HG02943 (cell line): Measurements from ENCODE around the gene KCNV2.

Experiments used
- ATAC-seq: cut with Tn5 transposase; IDR thresholded peaks from one replicate; pipeline ENCODE4 v1.9.1; 2021; ENCODE audit warnings: mild to moderate bottlenecking, low read depth, moderate library complexity; ENCODE audit not compliant: unreplicated experiment

Gene KCNV2

DNA sequence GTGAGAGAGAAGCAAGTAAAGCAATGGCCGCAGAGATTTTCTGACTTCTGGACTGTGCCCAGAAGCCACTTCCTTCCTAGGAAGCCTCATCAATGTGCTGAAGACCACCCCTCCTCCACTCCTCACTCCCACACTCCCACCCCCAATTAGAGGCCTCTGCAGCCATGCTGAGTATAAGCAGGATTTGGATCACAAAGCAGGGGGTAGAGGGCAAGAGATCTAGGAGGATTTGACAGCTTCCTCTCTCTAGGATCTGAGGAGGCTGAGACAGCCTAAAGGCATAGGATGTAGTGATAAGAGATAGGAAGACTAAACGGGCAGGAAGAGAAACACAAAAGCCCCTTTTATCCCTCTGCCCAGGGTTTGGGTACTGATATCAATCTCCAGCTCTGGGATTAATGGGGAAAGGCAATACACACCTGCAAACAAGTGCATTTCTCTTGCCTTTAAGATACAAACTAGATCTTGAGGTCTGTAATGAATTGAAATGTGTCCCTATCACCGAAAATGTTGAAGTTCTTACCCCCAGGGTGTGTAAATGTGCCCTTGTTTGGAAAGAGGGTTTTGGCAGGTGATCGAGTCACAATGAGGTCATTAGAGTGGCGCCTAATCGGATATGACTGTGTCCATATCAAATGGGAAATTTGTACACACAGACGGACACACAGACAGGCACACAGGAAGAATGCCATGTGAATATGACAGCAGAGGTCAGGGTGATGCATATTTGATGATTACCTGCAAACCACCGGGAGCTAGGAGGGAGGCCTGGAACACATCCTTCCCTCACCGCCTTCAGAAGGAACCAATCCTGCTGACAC is 28.5 kb downstream of the KCNV2 start:
- no peak for ATAC-seq

DNA sequence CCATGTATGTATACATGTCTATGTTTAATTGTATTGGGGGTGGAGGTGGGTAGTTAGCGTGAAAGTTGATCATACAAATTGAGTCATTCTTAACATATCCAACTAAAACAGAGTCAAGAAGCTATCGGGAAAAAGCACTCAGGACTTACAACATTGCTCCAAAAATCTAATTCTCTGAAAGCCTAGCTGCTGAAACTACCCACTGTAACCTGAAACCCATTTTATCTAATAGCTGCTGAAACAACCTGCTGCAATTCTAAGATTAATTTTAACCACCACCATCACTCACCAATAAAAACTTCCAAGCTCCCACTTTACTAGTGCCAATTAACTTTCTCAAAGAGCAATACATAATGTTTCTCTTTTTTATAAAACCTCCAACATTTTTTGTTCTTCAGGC is 32.2 kb downstream of the KCNV2 start:
- ATAC-seq: no peak

DNA sequence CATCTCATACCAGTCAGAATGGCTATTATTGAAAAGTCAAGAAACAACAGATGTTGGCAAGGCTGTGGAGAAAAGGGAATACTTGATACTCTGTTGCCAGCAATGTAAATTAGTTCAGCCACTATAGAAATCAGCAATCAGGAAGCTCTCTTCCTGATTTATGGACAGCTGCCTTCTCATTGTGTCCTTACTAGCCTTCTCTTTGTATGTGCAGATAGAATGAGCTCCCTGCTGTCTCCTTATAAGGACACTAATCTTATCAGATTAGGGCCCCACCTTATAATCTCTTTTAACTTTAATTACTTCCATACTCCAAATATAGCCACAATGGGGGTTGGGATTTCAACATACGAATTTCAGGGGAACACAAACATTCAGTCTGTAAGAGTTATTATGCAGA is 38.0 kb downstream of the KCNV2 start:
- ATAC-seq: no peak

DNA sequence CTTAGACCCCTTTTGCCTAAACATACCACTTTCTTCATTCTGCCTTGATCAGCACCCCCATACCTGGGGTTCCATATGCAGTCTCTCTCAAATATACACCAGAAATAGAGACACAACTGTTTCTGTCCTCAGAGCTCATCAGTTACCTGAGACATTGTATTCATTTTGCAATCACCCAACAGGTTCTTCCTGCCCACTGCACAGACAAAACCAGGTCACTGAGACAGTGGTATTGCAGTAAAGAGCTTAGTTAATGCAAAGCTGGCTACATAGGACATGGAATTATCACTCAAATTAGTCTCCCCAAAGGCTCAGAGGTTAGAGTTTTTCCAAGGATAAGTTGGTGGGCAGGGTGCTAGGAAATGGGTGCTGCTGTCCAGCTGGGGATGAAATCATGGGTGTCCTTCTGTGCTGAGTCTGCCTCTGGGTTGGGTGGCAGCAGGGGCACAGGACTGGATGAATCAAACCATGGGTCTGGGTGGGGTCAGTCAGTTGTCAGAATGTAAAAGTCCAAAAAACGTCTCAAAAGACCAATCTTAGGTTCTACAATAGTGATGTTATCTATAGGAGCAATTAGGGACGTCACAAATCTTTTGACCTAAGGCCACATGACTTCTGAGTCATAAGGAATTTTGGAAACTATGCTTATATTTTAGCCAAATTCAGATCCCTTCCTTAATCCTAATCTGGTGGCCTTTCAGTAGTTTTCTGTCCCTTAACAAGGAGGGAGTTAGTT is 41.0 kb downstream of the KCNV2 start:
- ATAC-seq: no peak

DNA sequence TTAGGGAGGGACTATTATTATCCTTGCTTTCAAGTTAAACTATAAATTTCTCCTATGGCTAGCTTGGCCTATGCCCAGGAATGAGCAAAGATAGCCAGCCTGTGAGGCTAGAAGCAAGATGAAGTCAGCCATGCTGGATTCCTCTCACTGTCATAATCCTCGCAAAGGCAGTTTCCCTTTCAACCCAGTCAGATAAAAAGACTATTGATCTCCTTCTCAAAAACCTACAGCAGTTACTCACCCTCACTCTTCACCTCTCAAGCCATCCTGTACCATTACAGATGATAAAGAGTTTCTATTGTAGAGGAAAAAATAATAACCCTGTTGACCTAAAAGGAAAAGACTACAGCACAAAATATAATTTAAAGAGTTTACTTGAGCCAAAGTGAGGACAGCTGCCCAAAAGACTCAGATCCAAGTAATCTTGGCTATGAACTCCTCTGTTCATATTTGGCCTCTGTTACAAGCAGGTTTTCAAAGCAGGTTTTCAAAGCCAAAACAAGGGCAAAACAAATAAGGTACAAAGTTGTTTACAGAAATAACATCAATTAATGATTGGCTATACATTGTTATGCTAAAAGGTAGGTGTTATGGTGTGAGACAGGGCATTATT is 41.7 kb downstream of the KCNV2 start:
- no peak for ATAC-seq

DNA sequence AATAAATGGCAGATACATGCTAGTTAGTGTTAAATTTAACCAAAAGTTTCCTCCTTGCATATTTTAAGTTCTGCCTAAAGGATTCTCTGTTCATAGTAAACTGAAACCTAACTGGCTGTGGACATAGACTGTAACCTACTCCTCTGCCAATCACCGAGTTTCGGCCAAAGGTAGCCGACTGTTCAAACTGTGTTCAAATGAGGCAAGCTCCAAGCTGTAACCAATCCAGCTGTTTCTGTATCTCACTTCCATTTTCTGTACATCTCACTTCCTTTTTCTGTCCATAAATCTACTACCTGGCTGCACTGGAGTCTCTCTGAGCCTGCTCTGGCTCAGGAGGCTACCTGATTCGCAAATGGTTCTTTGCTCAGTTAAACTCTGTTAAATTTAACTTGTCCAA is 44.1 kb downstream of the KCNV2 start:
- peak; percentile 74 for ATAC-seq

DNA sequence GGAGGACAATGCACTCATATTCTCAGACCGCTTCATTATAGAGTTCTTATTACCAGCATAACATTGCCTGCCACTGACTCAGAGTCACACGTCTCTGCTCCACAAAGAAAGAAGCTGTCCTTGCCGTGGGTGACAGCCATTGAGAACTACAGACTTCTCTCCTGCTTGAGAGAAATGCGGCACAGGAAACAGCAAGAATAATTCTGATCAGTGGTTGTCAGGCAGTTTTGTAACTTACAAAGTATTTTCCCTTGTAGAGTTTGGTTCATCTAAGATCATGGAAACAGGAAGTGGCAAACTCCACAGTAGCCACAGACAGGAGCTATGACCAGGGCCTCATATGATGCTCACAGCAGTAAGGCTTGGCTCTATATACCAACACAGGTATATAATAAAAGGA is 47.0 kb downstream of the KCNV2 start:
- ATAC-seq: no peak

DNA sequence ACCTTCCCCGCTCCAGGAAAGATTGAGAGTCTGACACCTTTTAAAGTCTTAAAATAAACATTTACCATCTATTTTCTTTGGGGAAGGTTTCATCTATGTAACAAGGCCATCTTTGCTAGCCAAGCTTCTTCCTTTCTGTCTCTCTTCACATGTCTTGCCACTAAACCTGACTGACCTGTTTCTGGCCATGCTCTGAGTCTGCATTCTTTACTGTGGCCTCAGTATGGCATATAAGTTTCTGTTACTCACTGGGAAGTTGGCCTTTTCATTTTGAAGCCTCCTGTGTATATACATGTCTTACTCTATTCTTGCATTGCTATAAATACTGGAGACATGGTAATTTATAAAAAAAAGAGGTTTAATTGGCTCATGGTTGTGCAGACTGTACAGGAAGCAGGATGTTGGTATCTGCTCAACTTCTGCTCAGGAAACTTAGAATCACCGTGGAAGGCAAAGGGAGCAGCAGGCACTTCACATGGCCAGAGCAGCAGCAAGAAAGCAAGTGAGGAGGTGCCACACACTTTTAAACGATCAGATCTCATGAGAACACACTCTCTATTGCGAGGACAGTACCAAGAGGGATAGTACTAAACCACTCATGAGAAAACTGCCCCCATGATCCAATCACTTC is 48.1 kb downstream of the KCNV2 start:
- ATAC-seq: no peak

DNA sequence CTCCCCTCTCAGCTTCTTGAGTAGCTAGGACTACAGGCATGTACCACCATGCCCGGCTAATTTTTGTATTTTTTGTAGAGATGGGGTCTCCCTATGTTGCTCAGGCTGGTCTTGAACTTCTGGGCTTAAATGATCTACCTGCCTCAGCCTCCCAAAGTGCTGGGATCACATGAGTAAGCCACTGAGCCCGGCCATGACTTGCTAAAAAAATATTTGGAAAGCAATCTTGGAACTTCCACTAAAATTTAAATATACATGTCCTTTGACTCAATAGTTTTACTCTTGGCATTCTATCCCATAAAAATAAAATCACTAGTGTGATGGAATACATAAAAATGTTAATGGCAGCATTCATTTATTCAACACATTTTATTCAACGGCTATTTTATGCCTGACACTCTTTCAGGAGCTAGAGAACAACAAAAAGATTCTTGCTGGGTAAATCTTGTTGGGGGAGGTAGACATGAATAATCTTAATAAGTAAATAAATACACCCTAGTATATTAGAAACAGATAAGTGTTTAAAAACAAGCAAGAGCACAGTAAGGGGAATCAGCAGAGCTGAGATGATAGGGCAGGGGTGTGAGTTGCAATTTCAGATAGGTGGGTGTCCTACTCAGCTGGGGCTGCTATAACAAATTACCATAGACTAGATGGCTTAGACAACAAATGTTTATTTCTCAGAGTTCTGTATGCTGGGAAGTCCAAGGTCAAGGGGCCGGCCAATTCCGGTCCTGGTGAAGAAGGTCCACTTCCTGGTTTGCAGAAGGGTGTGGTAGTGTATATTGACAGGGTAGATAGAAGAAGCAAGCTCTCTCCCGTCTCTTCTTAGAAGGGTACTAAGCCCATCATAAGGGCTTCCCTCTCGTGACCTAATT is 50.7 kb downstream of the KCNV2 start:
- ATAC-seq: no peak

DNA sequence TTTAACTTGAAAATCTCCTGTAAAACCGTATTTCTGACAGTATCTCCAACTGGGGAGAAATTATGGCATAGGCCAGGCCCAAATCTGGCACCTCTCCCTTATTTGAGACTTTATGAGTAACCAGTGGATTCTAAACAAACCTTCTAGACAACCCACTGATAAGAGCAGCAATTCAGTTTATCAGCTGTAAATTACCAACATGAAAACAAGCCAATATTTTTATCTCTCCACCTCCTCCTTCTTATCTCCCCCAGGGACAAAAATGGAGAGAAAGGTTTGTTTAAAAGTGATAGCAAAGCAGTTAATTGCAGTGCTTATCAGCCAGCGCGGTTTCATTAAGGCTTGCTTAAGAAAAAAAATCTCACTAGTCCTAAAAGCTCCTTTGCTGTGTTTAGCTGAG is 53.8 kb downstream of the KCNV2 start:
- no peak for ATAC-seq

DNA sequence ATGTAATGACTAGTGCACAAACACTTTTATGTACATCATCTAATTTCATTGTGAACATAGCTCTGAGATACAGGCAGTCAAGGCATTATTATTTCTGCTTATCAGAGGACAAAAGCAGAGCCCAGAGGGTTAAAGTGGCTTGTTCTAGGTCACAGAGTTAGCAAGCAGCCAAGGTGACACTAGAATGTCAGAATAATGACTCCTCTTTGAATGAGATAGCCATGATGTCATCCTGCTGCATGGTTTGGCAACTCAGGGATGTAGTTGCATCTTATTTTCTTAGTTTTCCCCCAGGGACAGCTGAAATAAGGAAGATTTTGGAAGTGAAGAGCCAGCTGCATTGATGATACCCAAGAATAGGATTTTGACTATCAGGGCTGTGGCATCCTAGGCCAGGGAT is 54.4 kb downstream of the KCNV2 start:
- no peak for ATAC-seq

DNA sequence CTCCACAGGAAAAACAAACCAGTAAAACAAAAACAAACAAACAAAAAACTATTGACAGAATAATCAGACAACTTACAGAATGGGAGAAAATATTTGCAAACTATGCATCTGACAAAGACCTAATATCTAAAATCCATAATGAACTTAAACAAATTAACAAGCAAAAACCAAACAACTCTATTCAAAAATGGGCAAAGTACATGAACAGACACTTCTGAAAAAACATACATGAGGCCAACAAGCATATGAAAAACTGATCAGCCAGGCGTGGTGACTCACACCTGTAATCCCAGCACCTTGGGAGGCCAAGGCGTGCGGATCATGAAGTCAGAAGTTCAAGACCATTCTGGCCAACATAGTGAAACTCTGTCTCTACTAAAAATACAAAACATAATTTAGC is 60.1 kb downstream of the KCNV2 start:
- ATAC-seq: no peak

DNA sequence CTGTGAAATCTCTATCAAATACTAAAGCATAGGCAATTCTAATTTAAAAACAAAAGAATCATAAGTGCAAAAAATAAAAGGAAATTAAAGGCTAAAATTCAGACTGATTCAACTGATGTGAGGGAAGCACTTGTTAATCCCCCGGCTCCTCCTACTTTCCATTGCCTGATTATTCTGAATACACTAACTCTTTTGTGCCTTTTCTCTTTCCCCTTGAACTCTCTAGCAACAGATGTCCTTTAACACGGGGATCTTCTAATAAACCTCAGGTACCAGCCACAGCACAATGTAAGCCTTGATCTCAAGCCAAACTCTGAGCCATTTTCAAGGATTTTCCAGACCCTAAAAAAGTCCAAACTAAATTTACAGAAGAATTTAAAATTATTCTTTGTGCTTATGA is 61.5 kb downstream of the KCNV2 start:
- no peak for ATAC-seq
